ENCODE results near the gene UBE3C.

Gene UBE3C

GRCh38 chr7:157183832-157184231 lies 45.1 kb downstream of the UBE3C start:
- no peak for DNase-seq

- no peak for DNase-seq
Observed at GRCh38 chr7:157188091-157188665, 49.5 kb downstream of the UBE3C start.

- no peak for DNase-seq
Observed at GRCh38 chr7:157189405-157189804, 50.7 kb downstream of the UBE3C start.

DNA sequence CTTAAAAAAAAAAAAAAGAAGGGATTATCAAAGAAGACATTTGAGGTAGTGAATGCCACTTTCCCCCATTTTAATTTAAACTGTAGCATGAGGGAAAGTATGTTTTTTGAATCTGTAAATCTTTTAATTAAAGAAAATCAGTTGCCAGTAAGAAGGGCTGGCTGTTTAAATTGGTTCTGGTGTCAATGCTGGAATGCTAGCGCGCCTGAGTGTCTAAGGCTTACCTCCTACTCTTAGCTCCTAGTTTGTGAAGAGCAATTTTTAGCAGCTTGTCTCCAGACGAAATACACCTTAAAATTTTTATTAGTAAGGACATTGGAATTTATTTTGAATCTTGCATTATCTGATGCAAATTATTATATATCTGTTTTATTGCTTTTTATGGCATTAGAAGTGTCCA lies 54.1 kb downstream of the UBE3C start:
- DNase-seq = no peak

GRCh38 chr7:157193274-157193673 lies 54.5 kb downstream of the UBE3C start:
- no peak for DNase-seq

DNA sequence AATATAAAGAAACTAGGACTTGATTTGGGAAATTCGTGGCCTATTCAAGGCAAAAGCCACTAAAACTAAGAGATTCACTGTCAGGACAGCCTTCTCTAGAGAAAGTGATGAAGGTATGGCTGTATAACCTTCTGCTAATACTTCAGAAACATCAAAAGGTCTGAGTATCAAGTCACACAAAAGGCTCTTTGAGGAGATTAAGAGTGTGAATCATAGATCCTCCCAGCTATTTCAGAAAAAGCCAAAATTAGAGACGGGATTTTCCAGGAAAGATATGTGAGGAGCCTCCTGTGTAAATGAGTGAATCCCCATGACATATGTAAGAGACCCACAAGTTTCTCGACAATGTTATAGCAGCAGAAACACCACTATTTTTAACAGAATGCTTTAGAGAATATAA lies 56.2 kb downstream of the UBE3C start:
- DNase-seq = no peak

GRCh38 chr7:157195868-157196267 lies 57.1 kb downstream of the UBE3C start:
- DNase-seq = no peak

DNA sequence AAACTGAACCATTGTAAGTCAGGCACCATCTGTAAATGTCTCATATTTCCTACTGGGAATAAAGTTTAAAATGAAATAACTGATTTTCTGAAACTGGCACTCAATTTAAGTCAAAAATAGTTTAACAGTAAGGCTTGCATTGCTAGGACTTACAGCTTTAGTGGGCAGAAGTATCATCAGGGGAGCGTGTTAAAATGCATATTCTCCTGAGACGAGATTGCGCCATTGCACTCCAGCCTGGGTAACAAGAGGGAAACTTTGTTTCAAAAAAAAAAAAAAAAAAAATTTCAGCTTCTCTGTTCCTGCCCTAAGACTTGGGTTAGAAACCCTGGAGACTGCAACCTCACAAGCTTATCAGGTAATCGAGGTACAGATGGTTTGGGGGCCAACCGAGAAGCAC lies 65.4 kb downstream of the UBE3C start:
- no peak for DNase-seq

- no peak for DNase-seq
Observed at GRCh38 chr7:157205438-157205837, 66.7 kb downstream of the UBE3C start.

DNA sequence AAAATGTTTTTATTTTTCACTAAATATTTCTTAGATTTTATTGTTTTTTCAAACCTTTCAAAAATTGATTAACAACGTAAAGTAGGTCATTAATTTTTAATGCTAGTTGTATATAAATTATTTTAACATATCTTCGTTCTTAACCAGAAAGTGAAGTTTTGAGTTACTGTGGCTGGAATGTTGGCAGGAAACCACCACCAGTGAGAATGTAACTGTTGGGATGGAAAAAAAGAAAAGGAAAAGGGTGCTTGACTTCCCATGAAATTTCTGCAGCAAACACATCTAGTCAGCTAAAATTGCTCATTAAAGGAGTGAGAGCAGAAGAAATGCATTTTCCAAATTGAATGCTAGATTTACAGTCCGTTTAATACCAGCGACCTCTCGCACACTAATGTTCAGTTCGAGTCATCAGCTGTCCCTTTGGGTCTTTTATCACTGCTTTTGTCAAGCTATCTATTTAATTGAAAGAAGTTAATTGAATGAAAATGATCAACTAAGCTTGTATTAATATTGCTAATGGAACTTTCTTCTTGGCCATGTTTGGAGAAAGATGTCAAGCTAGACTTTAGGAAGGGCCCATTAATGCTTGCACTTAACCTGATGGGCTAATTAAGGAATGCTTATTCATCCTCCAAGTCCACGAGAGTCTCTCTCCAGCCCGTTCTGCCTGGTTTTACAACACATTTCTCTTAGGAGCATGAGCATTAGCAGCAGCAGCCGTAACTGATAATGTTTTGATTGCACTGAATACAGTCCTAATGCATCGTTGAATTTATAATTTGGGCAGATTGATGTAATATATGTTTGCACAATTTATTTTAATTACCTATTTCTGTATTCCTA lies 70.1 kb downstream of the UBE3C start:
- no peak for DNase-seq

- DNase-seq = no peak
Observed at GRCh38 chr7:157210682-157211081, 72.0 kb downstream of the UBE3C start.

- DNase-seq = no peak
Observed at GRCh38 chr7:157211690-157212089, 73.0 kb downstream of the UBE3C start.

DNA sequence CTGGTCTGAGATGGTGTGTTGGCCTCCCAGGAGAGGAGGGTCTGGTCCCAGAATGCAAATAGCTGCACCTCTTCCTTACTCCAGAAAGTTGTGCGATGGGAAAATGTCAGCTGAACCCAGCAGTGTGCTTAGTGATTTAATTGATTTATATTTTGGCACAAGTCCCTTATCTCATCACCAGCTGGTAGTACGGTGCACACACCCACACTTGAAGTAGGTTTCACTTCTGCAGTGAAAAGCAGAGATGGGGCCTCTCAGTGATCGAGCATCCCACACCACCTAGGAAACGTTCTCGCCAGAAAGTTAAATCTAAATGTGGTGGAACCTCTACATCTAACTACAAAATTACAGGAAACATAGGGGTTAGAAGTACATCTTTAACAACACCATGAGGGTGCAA lies 80.4 kb downstream of the UBE3C start:
- no peak for DNase-seq

GRCh38 chr7:157220916-157221569 lies 82.3 kb downstream of the UBE3C start:
- DNase-seq = no peak

DNA sequence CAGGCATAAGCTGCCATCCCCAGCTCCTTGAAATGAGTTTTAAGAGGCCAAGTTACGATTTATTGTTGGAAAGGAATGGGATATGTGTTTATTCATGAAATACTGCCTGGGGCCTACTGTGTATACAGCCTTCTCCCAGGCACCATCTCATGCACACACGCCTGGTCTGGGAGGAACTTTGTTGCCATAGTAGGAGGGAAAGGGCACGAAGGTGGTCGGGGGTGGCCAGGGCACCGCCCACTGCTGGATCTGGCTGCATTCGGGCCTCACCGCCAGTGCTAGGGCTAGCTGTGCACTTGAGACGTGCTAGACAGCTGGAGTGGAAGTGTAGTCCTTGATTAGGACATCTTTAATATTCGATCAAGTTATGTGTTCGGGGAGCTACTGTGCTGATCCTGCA lies 84.0 kb downstream of the UBE3C start:
- no peak for DNase-seq

- DNase-seq = no peak
Observed at GRCh38 chr7:157224627-157225026, 85.9 kb downstream of the UBE3C start.

GRCh38 chr7:157228864-157229422 lies 90.2 kb downstream of the UBE3C start:
- DNase-seq = no peak

DNA sequence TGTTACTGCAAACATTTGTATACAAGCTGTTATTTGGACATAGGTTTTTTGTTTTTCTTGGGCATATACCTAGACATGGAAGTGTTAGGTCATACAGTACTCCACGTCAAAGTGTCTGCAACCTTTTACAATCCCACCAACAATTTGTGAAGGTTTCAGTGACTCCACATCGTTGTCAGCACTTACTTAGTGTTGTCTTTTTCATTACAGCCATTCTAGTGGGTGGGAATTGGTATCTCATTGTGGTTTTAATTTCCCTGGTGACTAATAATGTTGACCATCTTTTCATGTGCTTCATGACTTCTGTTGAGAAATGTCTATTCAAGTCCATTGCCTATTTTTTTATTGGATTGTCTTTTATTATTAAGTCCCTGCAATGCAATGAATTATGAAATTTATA lies 95.0 kb downstream of the UBE3C start:
- no peak for DNase-seq

DNA sequence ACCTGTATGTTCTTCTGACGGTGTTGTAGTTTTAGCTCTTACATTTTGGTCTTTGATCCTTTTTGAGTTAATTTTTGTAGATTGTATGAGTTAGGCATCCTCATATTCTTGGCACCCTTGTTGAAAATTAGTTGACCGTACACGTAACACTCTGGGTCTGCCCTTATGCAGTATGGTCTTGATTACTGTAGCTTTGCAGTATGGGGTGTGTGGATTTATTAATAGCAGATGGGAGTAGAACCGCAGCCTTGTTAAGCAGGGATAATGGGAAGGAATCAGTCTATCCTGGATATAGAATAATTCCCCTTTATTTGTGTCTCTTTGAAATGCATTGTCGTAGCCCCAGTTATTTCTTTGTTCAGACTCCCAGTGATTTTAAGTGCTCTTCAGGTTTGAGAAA lies 95.5 kb downstream of the UBE3C start:
- DNase-seq = no peak

DNA sequence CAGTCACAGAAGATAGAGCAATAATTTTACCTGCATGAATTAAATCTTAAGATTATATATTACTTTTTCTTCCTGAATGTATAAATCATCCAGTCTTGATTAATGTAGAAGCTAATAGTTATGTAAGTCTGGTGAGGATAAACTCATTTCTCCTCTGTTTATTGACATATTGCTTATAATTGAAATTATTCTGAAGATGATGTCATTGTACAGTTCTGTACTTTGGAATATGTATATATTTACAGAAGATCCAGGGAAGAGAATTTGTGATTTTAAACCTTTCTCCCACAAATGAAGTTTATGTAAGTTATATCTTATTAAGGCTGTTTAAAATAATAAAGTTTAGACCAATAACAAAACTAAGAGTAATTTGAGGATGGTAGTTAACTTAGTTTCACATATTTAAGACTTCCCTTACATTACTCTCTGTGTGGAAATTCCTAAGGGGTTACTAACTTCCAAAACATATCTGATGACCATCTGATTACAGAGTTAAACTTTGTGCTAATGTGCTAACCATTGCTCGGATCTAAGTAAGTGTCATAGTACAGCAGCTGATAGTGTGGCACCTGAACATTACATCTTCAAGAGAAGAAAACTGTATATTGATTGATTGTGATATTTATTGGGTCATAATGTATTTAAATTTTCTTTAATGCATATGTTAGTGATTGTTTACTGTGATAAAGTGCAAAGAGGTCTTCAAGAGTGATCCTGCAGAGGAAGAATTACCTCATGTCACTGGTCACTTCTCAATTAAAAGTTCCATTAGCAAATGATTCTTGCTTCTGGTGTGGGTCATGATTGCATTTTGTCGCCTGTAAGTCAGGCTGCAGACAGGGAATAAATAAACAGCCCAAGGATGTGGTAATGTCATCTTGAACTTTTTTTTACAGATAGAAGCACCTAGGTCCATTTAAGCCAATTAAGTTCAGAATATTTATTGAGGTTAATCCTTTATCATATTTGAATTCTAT lies 96.9 kb downstream of the UBE3C start:
- no peak for DNase-seq

DNA sequence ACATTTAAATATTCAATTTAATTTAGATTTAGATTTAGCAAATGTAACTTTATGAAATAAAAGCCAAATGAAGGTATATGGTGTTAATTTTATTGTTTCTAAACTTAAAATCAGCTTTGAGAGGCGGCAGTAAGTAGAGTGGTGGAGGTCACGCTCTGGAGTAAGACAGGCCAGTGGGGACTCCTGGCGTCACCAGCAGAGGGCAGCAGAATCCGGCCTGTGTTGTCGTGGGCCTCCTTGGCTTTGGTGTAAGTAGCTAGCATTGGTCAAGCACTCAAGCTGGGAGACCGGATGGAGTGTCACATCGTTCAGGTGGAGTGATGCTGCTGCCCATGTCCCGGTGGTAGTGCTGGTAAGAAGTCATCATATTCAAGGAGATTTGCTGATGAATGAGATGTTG lies 99.4 kb downstream of the UBE3C start:
- DNase-seq = no peak

GRCh38 chr7:157239571-157240270 lies 101.0 kb downstream of the UBE3C start:
- DNase-seq = no peak
